HUDEP-2 (cell line): Measurements from ENCODE around the gene IGSF11.
"Not testable (repeated sequence)": the region's sequence is repeated elsewhere in the genome, so short reads cannot be mapped to it uniquely, and the experiment has no call there.

ENCODE experiments used
- DNase-seq, 76 experiments: peaks; one replicate each; lab custom pipeline; 2025; ENCODE audit not compliant: unreplicated experiment in 76 of 76; lab: John Stamatoyannopoulos, UW

Gene IGSF11, protein sequence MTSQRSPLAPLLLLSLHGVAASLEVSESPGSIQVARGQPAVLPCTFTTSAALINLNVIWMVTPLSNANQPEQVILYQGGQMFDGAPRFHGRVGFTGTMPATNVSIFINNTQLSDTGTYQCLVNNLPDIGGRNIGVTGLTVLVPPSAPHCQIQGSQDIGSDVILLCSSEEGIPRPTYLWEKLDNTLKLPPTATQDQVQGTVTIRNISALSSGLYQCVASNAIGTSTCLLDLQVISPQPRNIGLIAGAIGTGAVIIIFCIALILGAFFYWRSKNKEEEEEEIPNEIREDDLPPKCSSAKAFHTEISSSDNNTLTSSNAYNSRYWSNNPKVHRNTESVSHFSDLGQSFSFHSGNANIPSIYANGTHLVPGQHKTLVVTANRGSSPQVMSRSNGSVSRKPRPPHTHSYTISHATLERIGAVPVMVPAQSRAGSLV

DNA sequence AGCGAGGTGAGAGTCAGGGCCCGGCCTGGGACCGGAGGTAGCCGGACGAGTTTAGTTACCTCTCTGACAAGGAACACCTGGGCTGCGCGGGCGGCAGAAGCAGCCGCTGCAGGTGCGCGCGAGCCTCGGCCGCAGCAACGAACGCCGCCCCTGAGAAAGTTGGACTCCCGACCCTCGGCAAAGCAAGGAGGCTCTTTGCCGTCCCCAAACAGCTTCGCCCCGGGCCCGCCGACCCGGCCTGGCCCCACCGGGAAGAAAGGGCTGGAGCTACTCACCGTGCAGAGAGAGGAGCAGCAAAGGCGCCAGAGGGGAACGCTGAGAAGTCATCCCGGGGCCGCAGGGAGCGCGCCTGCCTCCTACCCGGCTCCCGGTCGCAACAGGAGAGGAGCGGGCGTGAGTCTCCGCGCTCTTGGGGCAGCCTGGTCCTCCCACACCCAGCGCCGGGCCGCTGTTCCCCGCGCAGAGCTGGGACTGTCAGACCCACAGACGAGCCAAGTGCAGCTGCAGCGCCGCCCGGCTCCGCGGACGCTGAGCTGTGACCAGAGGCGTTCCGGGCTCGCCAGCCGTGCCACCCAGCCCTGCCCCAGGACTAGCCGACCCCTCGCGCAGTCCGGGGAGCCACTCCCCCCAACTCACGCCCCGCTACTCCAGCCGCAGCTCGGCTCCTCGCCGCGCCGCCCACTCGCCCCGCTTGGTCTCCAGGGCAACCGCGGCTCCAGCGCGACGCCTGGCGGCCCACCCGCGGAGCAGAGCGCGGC, at the start of gene IGSF11:
Gene IGSF11, minus strand, starts transcription at position 591 of the 758 bp plus-strand sequence. Its CDS starts 264 bp downstream, at position 327.
- DNase-seq: peak in 32 of 76 experiments; percentile 0 to 59 (median 18)

DNA sequence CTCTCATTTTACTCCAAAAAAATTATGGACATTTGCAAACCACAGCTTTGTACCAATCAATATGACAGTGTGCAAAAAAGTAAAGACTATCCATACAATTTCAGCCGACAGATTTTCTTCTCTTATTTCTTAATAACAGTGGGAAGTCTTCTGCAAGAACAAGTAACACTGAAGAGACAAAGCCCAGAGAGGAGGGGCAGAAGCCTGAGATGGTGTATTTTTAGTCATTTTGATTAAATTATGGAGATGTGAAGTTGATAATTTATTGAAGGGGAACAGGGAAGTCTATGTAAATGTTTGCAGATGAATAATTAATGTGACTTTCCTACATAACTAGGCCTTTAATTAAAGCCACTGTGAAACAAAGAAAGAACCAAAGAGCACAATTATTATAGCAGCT, 45.7 kb upstream of the IGSF11 start:
- DNase-seq: no peak

DNA sequence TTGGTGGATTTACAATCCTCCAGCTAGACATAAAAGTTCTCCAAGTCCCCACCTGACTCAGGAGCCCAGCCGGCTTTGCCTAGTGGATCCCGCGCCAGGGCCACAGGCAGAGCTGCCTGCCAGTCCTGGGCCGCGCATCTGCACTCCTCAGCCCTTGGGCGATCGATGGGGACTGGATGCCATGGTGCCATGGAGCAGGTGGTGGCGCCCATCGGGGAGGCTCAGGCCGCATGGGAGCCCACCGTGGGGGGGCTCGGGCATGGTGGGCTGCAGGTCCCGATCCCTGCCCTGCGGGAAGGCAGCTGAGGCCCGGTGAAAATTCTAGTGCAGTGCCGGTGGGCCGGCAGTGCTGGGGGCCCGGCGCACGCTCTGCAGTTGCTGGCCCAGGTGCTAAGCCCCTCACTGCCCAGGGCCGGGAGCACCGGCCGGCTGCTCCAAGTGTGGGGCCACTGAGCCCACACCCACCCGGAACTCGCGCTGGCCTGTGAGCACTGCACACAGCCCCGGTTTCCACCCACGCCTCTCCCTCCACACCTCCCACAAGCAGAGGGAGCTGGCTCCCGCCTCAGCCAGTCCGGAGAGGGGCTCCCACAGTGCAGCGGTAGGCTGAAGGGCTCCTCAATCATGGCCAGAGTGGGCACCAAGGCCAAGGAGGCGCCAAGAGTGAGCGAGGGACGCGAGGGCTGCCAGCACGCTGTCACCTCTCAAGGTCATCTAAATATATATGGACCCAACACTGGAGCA, 38.8 kb upstream of the IGSF11 start:
- DNase-seq: no peak

DNA sequence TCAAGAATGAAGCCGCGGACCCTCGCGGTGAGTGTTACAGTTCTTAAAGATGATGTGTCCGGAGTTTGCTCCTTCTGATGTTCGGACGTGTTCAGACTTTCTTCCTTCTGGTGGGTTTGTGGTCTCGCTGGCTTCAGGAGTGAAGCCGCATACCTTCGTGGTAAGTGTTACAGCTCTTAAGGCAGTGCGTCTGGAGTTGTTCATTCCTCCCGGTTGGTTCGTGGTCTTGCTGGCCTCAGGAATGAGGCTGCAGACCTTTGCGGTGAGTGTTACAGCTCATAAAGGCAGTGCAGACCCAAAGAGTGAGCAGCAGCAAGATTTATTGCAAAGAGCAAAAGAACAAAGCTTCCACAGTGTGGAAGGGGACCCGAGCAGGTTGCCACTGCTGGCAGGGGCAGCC, 37.8 kb upstream of the IGSF11 start:
- not testable (repeated sequence) for DNase-seq

DNA sequence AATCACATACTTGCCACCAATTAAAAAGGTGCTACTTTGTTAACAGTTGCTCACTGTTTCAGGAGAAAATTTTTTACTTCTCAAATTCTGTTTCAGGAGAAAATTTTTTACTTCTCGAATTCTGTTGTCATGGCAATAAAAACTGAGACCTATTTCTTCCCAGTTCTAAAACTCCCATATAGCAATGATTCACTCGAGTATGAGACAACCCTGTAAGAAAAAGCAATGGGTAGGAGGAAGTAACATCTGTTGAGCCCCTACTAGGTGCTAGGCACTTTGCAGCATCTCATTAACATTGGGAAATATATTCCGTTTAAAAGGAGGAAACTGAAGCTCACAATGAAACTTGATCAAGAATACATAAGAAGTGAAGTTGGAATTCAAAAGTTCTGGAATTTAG, 35.1 kb upstream of the IGSF11 start:
- DNase-seq: no peak

DNA sequence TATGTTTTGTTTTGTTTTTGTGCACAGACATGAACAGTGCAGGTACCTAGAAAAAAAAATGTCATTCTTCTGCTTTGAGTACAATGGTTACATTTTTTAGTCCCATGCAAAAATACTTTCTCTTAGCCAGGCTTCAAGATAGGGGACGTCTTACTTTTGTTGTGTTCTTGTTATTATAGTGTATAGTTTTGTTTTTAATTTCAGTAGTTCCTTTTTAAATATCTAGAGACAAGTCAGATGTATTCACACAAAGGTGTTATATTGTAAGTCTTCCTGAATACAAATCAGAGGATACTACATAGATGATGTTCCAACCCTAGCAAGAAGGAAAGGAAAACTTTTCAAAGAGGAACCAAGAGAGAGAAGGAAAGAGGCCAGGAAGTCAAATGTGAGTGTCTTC, 28.8 kb upstream of the IGSF11 start:
- DNase-seq: no peak

DNA sequence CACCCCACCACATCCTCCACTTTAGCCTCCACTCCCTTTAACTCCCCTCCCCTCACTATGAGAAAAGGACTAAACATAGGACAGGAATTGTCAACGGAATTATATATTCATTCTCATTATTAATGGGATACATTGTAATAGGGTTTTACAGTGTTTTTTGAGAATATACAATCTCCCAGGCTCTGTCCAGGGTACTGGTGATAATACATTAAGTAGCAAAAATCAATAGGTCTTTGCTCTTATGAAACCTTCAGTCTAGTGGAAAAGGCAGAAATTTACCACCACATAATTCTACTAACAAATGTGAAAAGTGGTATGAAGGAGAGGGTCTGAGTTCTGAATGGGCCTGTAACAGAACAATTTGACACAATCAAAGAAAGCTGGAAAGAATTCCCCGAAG, 28.2 kb upstream of the IGSF11 start:
- DNase-seq: no peak

DNA sequence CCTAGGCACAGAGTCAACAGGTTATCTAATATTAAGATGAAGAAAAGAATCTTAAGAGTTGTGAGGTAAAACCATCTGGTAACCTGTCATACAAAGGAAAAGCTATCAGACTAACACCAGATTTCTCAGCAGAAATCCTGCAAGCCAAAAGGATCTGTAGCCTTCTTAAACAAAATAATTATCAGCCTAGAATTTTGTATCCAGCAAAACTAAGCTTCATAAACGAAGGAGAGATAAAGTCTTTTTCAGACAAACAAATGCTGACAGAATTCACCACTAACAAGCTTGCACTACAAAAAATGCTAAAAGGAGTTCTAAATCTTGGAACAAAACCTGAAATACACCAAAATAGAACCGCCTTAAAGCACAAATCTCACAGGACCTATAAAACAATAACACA, 9.9 kb upstream of the IGSF11 start:
- no peak for DNase-seq

DNA sequence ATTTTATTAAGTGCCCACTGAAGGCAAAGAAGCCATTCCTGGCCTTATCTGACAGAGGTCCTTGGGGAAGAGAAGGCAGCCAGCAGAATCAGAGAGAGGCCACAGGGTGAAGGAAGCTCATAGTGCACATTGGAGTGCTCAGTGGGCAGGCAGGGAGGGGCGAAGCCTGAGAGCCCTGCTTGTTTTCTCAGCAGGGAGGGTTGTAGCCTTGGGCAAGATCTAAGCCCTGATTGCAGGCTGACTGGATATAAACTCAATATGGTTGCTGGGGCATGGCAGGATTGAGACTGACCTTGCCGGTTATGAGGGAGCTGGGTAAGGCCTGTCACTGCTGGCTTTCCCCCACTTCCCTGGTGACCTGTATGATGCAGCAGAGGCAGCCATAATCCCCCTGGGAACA, 7.5 kb upstream of the IGSF11 start:
- DNase-seq: no peak

DNA sequence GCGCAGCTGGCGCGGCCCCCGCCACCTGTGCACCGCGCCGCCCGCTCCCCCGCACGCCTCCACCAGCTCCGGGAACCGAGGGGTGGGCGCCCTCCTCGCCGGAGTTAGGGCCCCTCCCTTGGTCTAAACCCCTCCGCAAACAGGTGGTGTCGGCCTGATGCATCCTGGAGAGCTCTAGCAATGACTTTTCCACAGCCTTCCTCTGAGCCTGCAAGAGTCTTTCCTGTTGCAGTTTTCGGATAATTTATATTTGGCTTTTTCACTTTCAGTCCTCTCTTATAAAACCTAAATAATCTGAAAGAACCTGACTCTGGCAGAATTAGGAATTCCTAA, 334 bp upstream of the IGSF11 start:
- DNase-seq: no peak

DNA sequence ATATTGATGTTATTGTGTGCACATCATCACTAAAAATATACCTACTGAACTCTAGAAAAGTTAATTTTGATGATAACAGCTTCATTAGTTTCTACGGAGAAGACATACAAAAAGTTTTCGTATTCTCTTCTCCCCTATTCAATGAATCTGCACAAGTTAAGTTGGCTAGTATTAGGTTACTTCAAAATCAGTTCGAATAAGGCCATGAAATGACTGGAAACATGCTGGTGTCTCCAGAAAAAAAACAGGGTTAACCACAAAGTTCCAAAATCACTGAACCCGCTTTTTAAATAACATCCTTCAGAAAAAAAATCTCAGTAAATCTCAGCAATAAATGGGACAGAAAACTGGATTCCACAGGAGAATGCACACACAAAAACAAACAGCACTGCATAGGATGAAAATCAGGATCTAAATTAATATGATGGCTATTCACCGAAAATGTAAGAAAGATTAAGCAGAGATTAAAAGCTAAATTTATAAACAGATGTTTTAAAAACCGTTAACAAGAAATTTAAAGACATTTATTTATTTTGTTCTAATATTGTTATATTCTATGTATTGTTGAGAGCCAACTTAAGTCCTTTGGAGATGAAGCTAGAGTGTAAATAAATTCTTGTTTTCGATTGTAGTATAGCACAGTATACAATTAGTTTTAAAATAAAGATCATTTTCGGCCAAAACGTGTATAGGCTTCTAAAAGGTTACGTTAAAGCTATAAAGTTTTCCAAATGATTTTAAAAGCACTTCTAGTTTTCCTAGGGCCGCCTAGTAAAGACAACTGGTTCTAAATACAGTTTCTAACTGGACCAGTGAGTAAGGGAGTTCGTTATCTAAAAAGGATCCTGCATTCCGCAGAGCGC, 1.0 kb downstream of the IGSF11 start:
- no peak for DNase-seq

DNA sequence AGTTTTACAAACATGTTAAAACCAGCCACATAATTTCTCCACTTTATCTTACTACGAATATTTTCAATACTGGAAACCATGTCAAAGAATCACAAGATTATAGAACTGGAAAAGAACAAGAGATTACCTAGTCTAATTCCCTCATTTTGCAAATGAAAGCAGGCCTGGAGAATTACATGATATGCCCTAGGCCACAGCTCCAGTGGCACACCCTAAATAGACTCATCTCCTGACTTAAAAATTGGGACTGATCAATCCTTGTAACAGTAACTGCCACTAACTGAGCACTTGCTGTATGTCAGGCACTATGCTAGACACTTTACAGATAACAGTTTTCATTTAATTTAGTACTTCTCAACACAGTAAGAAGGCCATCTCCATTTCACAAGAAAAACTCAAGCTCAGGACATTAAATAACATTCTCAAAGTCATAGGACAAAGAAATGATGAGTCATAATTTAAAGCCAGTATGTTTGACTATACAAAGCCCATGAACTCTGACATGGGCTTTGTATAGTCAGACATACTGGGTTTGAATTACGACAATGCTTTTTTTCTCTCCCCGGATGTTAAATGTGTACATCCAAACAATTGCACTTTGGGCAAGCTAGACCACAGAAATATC, 9.4 kb downstream of the IGSF11 start:
- no peak for DNase-seq

DNA sequence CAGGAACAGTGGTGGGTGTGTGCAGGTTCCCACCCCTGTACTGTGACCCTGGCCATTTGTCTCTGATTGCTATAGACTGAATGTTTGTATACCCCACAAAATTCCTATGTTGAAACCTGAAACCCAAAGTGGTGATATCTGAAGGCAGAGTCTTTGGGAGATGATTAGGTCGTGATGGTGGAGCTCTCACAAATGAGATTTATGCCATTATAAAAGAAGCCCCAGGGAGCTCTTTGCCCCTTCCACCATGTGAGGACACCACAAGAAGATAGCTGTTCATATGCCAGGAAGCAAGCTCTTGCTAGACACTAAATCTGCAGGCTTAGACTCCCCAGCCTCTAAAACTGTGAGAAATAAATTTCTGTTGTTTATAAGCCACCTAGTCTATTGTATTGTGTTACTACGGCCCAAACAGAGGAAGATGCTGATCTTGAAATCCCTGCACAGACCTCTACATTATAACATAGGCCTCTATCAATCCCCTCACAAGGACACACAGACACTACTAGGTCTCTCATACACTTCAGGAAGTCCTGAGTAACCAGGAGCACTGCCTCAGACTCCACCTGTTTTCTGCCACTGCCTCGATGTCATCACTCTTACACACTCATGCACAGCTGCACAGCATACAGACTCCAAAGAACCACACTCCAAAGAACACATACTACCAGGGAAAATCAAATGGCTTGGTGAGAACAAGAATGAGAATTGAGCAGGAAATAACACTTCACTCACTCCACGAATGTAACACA, 14.7 kb downstream of the IGSF11 start:
- no peak for DNase-seq

DNA sequence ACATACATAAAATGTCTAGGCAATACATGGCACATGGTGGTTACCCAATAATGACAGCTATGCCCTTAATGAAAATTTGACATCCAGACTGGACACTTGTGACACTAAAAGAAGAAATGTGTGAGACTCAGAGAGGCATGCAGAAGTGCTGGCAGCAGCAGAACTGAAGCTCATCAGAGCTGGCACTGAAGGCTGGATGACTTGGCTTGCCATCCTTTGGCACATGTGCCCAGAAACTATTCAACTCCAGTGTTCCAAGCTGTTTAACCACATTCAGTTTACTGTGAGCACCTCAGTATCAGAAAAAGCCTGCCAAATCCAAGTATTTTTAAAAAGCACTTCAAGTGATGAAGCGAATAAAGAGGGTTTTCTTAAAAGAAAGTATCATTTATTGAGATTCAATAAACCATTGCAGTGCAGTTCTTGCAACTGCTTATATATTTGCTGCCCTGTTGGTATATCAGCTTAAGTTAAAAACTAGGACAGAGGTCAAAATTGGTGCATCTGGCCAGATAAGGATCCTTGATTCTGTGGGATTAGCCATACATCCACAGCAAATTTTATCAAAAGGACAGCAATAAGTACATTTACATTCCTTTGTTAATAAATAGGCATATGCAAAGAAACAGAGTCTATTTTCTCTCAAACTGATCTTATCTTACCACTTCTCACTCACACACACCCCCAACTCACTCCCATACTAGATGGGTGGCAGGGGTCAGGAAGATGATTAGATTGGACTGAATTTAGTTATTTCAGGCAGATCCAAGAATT, 15.8 kb downstream of the IGSF11 start:
- DNase-seq: no peak

DNA sequence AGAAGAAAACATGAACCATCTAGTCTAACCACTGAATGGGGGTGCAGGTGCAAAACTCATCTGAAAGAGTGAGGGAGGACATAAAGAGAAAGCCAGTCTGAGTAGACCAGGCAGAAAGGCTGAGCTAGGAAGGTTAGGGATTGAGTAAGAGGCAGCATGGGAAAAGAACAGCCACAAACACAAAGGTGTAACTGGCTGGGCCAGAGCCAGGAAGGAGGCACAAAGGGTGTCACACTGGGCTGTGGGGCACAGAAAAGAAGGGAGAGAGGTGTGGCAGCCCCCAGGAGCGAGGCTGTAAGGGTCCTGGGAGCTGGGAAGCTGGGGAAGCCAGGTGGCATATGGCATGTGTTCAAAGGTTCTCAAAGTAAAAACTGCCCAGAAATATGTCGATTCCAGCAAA, 18.7 kb downstream of the IGSF11 start:
- DNase-seq: no peak

DNA sequence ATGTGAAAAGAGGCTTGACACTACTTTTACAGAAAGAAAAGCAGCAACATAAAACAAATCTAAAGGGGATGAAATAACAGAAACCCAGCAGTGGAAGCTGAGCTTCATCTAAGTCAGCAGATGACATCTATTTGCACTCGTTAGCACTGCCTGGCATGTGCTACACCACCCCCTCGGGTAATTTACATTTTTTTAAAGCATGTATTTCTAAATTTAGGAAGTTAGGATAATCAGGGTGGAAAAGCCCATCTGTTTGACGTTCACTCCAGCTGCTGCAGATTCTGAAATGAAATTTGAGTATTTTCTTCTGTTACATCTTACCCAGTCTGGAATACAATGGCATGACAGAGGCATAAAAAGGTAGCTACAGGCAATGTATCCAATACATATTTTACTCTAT, 20.7 kb downstream of the IGSF11 start:
- no peak for DNase-seq

DNA sequence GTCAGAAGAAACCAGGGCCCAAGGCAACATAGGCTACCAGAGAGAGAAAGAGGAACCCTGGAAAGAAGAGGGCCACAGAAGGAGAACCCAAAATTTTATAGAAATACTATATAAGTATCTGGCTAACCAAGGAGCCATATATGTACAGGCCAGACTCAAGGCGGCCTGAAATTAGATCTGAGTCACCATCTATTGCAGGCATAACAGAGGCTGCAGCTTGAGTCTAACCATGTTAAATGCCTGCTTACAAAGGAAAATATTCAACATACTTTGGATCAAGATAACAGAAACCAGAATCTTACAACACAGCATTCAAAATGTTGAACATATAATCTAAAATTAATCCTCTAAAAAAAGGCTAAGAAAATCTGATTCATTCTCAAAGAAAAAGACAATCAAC, 23.1 kb downstream of the IGSF11 start:
- DNase-seq: no peak

DNA sequence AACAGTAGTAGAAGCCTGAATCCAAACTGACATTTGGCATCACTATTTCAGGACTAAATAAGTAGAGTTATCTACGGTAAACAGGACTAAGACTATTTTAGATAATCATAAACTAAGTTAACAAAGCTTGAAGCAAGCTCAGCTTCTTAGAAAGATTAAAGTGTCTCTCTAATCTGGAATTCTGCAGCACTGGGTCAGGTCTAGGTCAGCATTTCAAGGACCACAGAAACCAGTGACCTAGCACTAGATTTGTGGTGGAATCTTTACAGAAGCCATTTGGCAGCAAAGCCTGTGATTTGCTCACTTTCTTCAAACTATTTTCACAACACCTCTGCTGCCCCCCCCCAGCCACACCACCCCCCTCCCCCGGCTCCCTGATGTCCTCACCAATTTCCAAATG, 37.5 kb downstream of the IGSF11 start:
- DNase-seq: no peak

DNA sequence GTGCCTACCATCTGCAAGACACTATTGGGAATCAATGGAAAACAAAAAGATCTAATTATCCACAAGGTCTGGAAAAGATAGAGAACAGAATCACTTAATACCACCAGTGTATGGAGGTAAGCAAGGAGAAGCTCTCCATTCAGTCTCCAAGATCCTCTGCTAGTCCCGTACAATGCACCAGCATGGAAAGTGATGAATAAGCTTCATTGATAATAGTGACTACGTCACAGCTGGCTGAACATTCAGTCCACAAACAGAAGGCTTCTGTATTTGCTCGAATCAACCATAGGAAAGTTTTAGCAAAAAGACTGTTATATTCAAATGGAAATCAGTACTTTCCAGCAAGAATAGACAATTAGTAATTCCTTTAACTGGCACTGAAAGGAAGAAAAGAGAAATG, 42.9 kb downstream of the IGSF11 start:
- no peak for DNase-seq
